ENCODE measurements around the gene DEK.
A peak's percentile ranks its signal among the peaks of the same experiment; 100 is the strongest.

DEK gene

DNA sequence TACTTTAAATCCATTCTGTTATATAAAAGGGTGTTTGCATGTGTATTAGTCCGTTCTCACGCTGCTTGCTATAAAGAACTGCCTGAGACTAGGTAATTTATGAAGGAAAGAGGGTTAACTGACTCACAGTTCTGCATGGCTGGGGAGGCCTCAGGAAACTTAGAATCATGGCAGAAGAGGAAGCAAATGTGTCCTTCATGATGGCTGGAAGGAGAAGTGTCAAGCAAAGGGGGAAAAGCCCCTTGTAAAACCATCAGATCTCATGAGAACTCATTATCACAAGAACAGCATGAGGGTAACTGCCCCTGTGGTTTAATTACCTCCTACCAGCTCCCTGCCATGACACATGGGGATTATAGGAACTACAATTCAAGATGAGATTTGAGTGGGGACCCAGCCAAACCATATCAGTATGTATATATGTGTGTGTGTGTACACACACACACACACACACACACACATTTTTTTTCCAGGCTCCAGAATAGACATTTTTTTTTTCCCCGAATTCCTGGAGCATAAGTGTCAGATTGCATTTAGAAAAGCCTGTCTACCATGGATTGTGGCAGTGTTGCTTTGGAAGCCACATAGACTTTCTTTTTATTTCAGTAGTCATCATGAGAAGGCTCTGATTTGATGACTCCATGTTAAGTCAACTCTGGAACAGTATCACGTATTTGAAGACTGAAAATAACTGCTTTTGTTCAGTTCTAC, 77.6 kb downstream of the DEK start:
- TF ChIP-seq, protein P1, sequence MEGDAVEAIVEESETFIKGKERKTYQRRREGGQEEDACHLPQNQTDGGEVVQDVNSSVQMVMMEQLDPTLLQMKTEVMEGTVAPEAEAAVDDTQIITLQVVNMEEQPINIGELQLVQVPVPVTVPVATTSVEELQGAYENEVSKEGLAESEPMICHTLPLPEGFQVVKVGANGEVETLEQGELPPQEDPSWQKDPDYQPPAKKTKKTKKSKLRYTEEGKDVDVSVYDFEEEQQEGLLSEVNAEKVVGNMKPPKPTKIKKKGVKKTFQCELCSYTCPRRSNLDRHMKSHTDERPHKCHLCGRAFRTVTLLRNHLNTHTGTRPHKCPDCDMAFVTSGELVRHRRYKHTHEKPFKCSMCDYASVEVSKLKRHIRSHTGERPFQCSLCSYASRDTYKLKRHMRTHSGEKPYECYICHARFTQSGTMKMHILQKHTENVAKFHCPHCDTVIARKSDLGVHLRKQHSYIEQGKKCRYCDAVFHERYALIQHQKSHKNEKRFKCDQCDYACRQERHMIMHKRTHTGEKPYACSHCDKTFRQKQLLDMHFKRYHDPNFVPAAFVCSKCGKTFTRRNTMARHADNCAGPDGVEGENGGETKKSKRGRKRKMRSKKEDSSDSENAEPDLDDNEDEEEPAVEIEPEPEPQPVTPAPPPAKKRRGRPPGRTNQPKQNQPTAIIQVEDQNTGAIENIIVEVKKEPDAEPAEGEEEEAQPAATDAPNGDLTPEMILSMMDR (IDR thresholded peaks at IDR 0.05), result no peak
- DNase-seq, result no peak
- peaks cover 28% of the 10 kb centered on the region for H3K36me3 Mint-ChIP-seq (ENCODE audit: low read depth)
- H3K27ac Mint-ChIP-seq, result peak overlapping the region; percentile 98
- H3K27me3 Mint-ChIP-seq (ENCODE audit: low read depth, poor library complexity), result peaks cover 7% of the 10 kb centered on the region
- no peaks in the 10 kb centered on the region for H3K9me3 Mint-ChIP-seq
- H3K4me3 Mint-ChIP-seq, result no peak overlapping the region
- H3K4me1 Mint-ChIP-seq, result peaks cover 34% of the 10 kb centered on the region

DNA sequence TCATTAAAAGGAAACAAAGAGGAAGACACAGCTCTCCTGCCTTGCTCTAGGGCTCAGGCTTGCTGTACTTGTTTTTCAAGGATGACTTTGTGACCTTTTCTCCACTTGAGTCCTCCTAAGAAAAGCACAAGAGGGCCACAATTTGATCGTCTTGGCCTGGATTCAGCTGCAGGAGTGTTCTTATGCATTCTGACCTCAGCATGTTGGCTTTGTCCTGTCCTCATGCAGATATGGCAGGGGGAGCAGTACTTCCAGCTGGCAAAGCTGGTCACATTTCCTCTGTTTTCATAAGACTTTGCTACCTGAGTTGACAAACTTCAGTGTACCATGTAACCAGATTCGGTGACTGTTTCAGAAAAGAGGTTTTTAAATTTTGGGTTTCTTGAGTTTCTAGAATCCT, 78.3 kb downstream of the DEK start:
- Mint-ChIP-seq H3K4me3 (no peak overlapping the region), H3K9me3 (no peaks in the 10 kb centered on the region), H3K4me1 (peaks cover 35% of the 10 kb centered on the region), H3K36me3 (ENCODE audit: low read depth) (peaks cover 25% of the 10 kb centered on the region), H3K27ac (peak overlapping the region; percentile 98), H3K27me3 (ENCODE audit: low read depth, poor library complexity) (peaks cover 7% of the 10 kb centered on the region)
- TF ChIP-seq, protein P1 (IDR thresholded peaks at IDR 0.05), result no peak
- DNase-seq, result no peak

DNA sequence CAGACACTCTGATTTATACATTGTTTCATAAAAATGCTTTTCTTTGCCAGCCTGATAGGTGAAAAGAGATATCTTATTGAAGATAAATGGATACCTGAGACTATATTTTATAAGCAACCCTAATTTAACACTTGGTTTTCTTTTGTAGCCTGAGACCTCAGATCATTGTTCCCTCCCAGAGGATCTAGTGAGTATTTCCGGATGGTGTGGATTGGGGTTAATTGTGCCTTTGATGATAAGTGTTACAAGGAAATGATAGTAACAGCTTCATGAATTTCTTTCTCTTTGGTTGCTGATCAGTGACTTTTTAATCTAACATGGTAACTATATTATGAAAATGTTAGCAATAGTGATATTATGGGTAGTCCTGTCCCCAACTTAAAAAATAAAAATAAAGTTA, 78.7 kb downstream of the DEK start:
- Mint-ChIP-seq H3K9me3 (no peaks in the 10 kb centered on the region), H3K36me3 (ENCODE audit: low read depth) (peaks cover 26% of the 10 kb centered on the region), H3K27me3 (ENCODE audit: low read depth, poor library complexity) (peaks cover 7% of the 10 kb centered on the region), H3K4me1 (peaks cover 35% of the 10 kb centered on the region), H3K27ac (peak overlapping the region; percentile 98), H3K4me3 (no peak overlapping the region)
- DNase-seq, result no peak
- TF ChIP-seq, protein P1 (IDR thresholded peaks at IDR 0.05), result no peak

DNA sequence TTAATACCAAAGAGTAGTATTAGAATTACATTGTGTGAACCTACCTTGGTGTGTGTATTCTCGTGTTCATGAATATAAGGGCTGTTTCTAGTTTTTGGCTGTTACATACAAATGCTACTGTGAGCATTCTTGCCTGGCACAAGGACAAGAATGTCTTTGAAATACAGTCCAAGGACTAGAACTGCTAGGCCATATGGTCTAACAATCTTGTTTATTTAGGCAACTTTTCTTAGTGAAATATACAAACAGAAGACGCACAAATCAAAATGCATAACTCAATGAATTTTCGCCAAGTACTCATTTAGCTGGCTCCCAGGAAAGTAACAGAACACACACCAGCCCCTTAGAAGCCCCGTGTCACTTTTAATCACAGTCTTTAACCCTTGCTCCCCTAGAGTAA, 80.6 kb downstream of the DEK start:
- Mint-ChIP-seq H3K27me3 (ENCODE audit: low read depth, poor library complexity) (peaks cover 7% of the 10 kb centered on the region), H3K27ac (no peak overlapping the region), H3K36me3 (ENCODE audit: low read depth) (peaks cover 37% of the 10 kb centered on the region), H3K4me3 (no peak overlapping the region), H3K4me1 (peaks cover 35% of the 10 kb centered on the region), H3K9me3 (peaks cover under 1% of the 10 kb centered on the region)
- TF ChIP-seq, protein P1 (IDR thresholded peaks at IDR 0.05), result no peak
- DNase-seq, result no peak

DNA sequence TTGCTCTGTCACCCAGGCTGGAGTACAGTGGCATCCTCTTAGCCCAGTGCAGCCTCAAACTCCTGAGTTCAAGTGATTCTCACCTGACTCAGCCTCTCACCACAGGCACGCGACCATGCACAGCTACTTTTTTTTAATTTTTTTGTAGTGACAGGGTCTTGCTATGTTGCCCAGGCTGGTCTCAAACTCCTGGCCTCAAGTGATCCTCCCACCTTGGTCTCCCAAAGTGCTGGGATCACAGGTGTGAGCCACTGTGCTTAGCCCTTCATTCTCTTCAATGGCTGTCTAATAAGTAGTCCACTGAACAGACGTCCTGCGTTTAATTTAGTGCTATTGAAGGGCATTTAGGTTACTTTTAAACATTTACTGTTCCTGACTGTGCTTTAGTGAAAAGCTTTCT, 81.8 kb downstream of the DEK start:
- Mint-ChIP-seq H3K4me3 (no peak overlapping the region), H3K9me3 (peaks cover 4% of the 10 kb centered on the region), H3K27me3 (ENCODE audit: low read depth, poor library complexity) (peaks cover 7% of the 10 kb centered on the region), H3K4me1 (peaks cover 32% of the 10 kb centered on the region), H3K27ac (no peak overlapping the region), H3K36me3 (ENCODE audit: low read depth) (peaks cover 41% of the 10 kb centered on the region)
- TF ChIP-seq, protein P1 (IDR thresholded peaks at IDR 0.05), result no peak
- no peak for DNase-seq

DNA sequence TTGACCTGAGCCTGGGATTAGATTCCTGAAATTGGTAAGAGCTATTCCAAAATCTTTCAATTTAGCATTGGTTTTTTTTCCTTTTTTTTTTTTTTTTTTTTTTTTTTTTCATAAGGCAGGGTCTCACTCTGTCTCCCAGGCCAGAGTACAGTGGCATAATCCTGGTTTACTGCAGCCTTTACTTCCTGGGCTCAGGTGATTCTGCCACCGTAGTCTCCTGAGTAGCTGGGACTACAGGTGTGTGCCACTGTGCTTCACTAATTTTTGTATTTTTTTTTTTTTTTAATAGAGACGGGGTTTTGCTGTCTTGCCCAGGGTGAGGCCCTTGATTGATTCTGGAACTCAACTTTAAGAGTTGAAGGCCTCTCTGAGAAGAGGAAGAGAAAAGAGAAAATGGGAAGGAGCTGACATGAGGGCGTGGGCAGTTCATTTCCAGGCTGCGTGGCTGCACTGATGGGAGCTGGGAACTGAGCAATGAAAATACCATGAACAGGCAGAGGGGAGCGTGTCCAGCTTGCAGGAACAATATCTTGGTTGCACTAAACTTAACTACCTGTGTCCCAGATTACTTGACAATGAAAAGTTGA, 84.5 kb downstream of the DEK start:
- TF ChIP-seq, protein P1 (IDR thresholded peaks at IDR 0.05), result no peak
- peaks cover 25% of the 10 kb centered on the region for H3K9me3 Mint-ChIP-seq
- no peak overlapping the region for H3K4me3 Mint-ChIP-seq
- peaks cover 6% of the 10 kb centered on the region for H3K4me1 Mint-ChIP-seq
- H3K27ac Mint-ChIP-seq, result peak overlapping the region; percentile 26
- peaks cover 68% of the 10 kb centered on the region for H3K36me3 Mint-ChIP-seq (ENCODE audit: low read depth)
- no peak for DNase-seq
- peaks cover 4% of the 10 kb centered on the region for H3K27me3 Mint-ChIP-seq (ENCODE audit: low read depth, poor library complexity)
